Small intestine (tissue), 7 donors: ENCODE data around the gene MAB21L2. TPM values are rescaled to one million over a fixed set of nuclear protein-coding genes. Genes with fewer than 3 reads are reported as not detected.

Experiments
- DNase-seq, 2 donors: peaks; one replicate each; pipeline versions ENCODE4 v3.0.0 to v3.0.0-alpha.2; 2013
- FAIRE-seq: peaks from 2 replicates; lab custom pipeline; 2012; peaks lifted over from hg19 to GRCh38; lab: Jason Lieb, UNC
- H3K27ac ChIP-seq, 3 donors: one replicate each; pipeline ENCODE4 v1.5.1; 2013; ENCODE audit warnings: low read length in 2 of 3, mild to moderate bottlenecking in 2 of 3, control low read depth in 1 of 3, inconsistent platforms in 1 of 3, low read depth in 1 of 3, moderate library complexity in 1 of 3
- H3K27me3 ChIP-seq, 3 donors: one replicate each; pipeline ENCODE4 v1.6.1; 2013; ENCODE audit warnings: low read length in 3 of 3, inconsistent platforms in 1 of 3; ENCODE audit not compliant: control insufficient read depth in 3 of 3, insufficient read depth in 3 of 3
- H3K36me3 ChIP-seq, 3 donors: one replicate each; pipeline ENCODE4 v1.6.1; 2013; ENCODE audit warnings: low read length in 3 of 3, inconsistent platforms in 1 of 3, low read depth in 1 of 3, mild to moderate bottlenecking in 1 of 3, moderate library complexity in 1 of 3; ENCODE audit not compliant: control insufficient read depth in 3 of 3, insufficient read depth in 2 of 3
- H3K4me1 ChIP-seq, 3 donors: one replicate each; pipeline ENCODE4 v1.6.1; 2013; ENCODE audit warnings: low read length in 2 of 3, inconsistent platforms in 1 of 3, low read depth in 1 of 3, mild to moderate bottlenecking in 1 of 3, moderate library complexity in 1 of 3; ENCODE audit not compliant: control insufficient read depth in 3 of 3, insufficient read depth in 2 of 3
- H3K4me3 ChIP-seq, 3 donors: one replicate each; pipeline ENCODE4 v1.5.1; 2013; ENCODE audit warnings: low read length in 3 of 3, control low read depth in 1 of 3, inconsistent platforms in 1 of 3, low read depth in 1 of 3, mild to moderate bottlenecking in 1 of 3, moderate library complexity in 1 of 3
- H3K9me3 ChIP-seq, 2 donors: one replicate each; pipeline ENCODE4 v1.6.1; 2013; ENCODE audit warnings: low read depth in 1 of 2, low read length in 1 of 2; ENCODE audit not compliant: control insufficient read depth in 2 of 2, insufficient read depth in 1 of 2
- WGBS, 3 donors: extraction: QIAGEN DNeasy Blood & Tissue Kit; methylation state at CpG; one replicate each; pipeline ENCODE4 v1.1.7; 2013; 5-methylcytosine and 5-hydroxymethylcytosine counted together
- polyA plus RNA-seq, 4 donors: library from polyadenylated mRNA; stranded (reverse) in 3 of 4; unstranded in 1 of 4; fragments of 200-250 nt in 3 of 4; fragments of 120-200 nt in 1 of 4; gene quantifications; one replicate each; pipeline versions ENCODE4 v1.2.1 to v1.2.3, GENCODE V29; 2013
- donor health status: healthy with polysubstance abuse.
- donor health status: control.
- donor health status: control.
- donor health status: Bipolar disorder and iron deficiency.
- donor health status: healthy.

The MAB21L2 gene
- polyA plus RNA-seq, 4 donors, result 0.89 to 11.7 (median 9.5) TPM

GRCh38 chr4:150578745-150579501 lies 3.0 kb upstream of the MAB21L2 start:
- FAIRE-seq (no peak), DNase-seq (peak in 1 of 2 donors; percentile 49)
- Histone ChIP-seq H3K4me1 (no peaks in the 10 kb centered on the region), H3K9me3 (peaks cover 0 to 13% of the 10 kb centered on the region in 2 donors), H3K27me3 (peaks cover 0 to 20% (median 0%) of the 10 kb centered on the region in 3 donors), H3K27ac (peak overlapping the region; percentile 20 to 88 (median 76)), H3K36me3 (peaks cover 0 to 19% (median 4%) of the 10 kb centered on the region in 3 donors), H3K4me3 (peak overlapping the region in 1 of 3 donors; percentile 49)
- WGBS, 3 donors, result 68 to 82% (median 72%) methylated on average over 12 of the region's 12 CpGs

- peak; percentile 6 to 63 for DNase-seq
- Histone ChIP-seq H3K27ac (peak overlapping the region; percentile 20 to 88 (median 76)), H3K4me1 (no peaks in the 10 kb centered on the region), H3K27me3 (peaks cover 0 to 20% (median 0%) of the 10 kb centered on the region in 3 donors), H3K4me3 (peak overlapping the region; percentile 29 to 59 (median 49)), H3K9me3 (peaks cover 0 to 14% of the 10 kb centered on the region in 2 donors), H3K36me3 (peaks cover 0 to 20% (median 4%) of the 10 kb centered on the region in 3 donors)
- whole genome bisulfite sequencing, 3 donors, result 59 to 78% (median 71%) methylated on average over 64 to 66 of the region's 66 CpGs
- no peak for FAIRE-seq
These were observed 2.3 kb upstream of the MAB21L2 start for GRCh38 chr4:150579551-150580234.

- Histone ChIP-seq H3K27ac (peak overlapping the region in 2 of 3 donors; percentile 76 to 88), H3K27me3 (peaks cover 0 to 20% (median 0%) of the 10 kb centered on the region in 3 donors), H3K4me3 (peak overlapping the region in 2 of 3 donors; percentile 49 to 59), H3K36me3 (peaks cover 0 to 20% (median 4%) of the 10 kb centered on the region in 3 donors), H3K4me1 (no peaks in the 10 kb centered on the region), H3K9me3 (peaks cover 0 to 14% of the 10 kb centered on the region in 2 donors)
- DNase-seq (no peak), FAIRE-seq (no peak)
- 66 to 91% (median 88%) methylated on average over 9 of the region's 9 CpGs for WGBS, 3 donors
These were observed 1.6 kb upstream of the MAB21L2 start for GRCh38 chr4:150580306-150580705.

GRCh38 chr4:150581056-150581605 lies 820 bp upstream of the MAB21L2 start:
- DNase-seq (no peak), FAIRE-seq (no peak)
- Histone ChIP-seq H3K4me1 (no peaks in the 10 kb centered on the region), H3K27ac (peak overlapping the region in 2 of 3 donors; percentile 63 to 70), H3K27me3 (peaks cover 0 to 20% (median 0%) of the 10 kb centered on the region in 3 donors), H3K4me3 (peak overlapping the region in 1 of 3 donors; percentile 37), H3K36me3 (peaks cover 0 to 20% (median 4%) of the 10 kb centered on the region in 3 donors), H3K9me3 (peaks cover 0 to 14% of the 10 kb centered on the region in 2 donors)
- 78 to 97% (median 91%) methylated on average over 7 of the region's 7 CpGs for WGBS, 3 donors

GRCh38 chr4:150581641-150582051 lies 305 bp upstream of the MAB21L2 start:
- Histone ChIP-seq H3K4me1 (no peaks in the 10 kb centered on the region), H3K27ac (peak overlapping the region in 2 of 3 donors; percentile 81 to 92), H3K9me3 (peaks cover 0 to 14% of the 10 kb centered on the region in 2 donors), H3K36me3 (peaks cover 0 to 20% (median 4%) of the 10 kb centered on the region in 3 donors), H3K4me3 (peak overlapping the region in 1 of 3 donors; percentile 43), H3K27me3 (peaks cover 0 to 20% (median 0%) of the 10 kb centered on the region in 3 donors)
- FAIRE-seq, result no peak
- 66 to 91% (median 87%) methylated on average over 13 of the region's 13 CpGs for WGBS, 3 donors
- peak; percentile 8 to 60 for DNase-seq

- Histone ChIP-seq H3K4me1 (no peaks in the 10 kb centered on the region), H3K9me3 (peaks cover 0 to 14% of the 10 kb centered on the region in 2 donors), H3K27me3 (peaks cover 0 to 20% (median 0%) of the 10 kb centered on the region in 3 donors), H3K4me3 (peak overlapping the region in 2 of 3 donors; percentile 42 to 43), H3K27ac (peak overlapping the region in 2 of 3 donors; percentile 81 to 92), H3K36me3 (peaks cover 0 to 20% (median 4%) of the 10 kb centered on the region in 3 donors)
- WGBS, 3 donors, result 64 to 97% (median 92%) methylated on average over 32 of the region's 32 CpGs
- DNase-seq (no peak), FAIRE-seq (no peak)
These were observed 929 bp downstream of the MAB21L2 start for GRCh38 chr4:150582873-150583286.

GRCh38 chr4:150583287-150584110 lies 1.5 kb downstream of the MAB21L2 start:
- no peak for FAIRE-seq

More at GRCh38 chr4:150583287-150584110, 1.5 kb downstream of the MAB21L2 start:
- peaks cover 0 to 14% of the 10 kb centered on the region in 2 donors for H3K9me3 ChIP-seq
- peak overlapping the region in 2 of 3 donors; percentile 42 to 43 for H3K4me3 ChIP-seq
- H3K27ac ChIP-seq, result peak overlapping the region in 2 of 3 donors; percentile 81 to 92
- peaks cover 0 to 20% (median 5%) of the 10 kb centered on the region in 3 donors for H3K36me3 ChIP-seq
- peaks cover 0 to 20% (median 0%) of the 10 kb centered on the region in 3 donors for H3K27me3 ChIP-seq
- H3K4me1 ChIP-seq, result no peaks in the 10 kb centered on the region
- DNase-seq, result no peak
- 61 to 93% (median 91%) methylated on average over 64 to 66 of the region's 66 CpGs for WGBS, 3 donors
